ENCODE results near the gene GAS2L1. TPM values are rescaled to one million over a fixed set of nuclear protein-coding genes. Genes with fewer than 3 reads are reported as not detected.

The GAS2L1 gene
- total and polyA plus RNA-seq, 2 donors (not counting 1 experiment from before 2014, with no cell fraction given): 0.25 TPM; not detected in 1

GRCh38 chr22:29300807-29301601 is 5.4 kb upstream of the GAS2L1 start:
- H3K27ac Mint-ChIP-seq: peak overlapping the region; percentile 32
- Histone ChIP-seq H3K79me2 (ENCODE audit: control insufficient read depth, insufficient read depth, low read length) (peaks cover 1% of the 10 kb centered on the region), H3K9me3 (ENCODE audit: control extremely low read depth in 1 of 3, control insufficient read depth in 2 of 3, insufficient read depth in 1 of 3, low read length in 2 of 3) (no peaks in the 10 kb centered on the region), H3K27ac (ENCODE audit: low read length in 2 of 2) (no peak overlapping the region), H3K9ac (ENCODE audit: low read length) (no peak overlapping the region), H3K4me3 (ENCODE audit: control extremely low read depth in 1 of 5, extremely low read depth in 1 of 5, insufficient read depth in 1 of 5, low read depth in 2 of 5, low read length in 4 of 5) (no peak overlapping the region), H3K4me1 (ENCODE audit: control insufficient read depth in 2 of 2, insufficient read depth in 2 of 2, low read length in 2 of 2) (peaks cover 2 to 3% of the 10 kb centered on the region in 2 donors), H4K20me1 (ENCODE audit: control insufficient read depth, insufficient read depth, low read length, poor library complexity, severe bottlenecking) (peaks cover 32% of the 10 kb centered on the region), H3K27me3 (replicated peaks in 1 of 4; ENCODE audit: control extremely low read depth in 1 of 4, control insufficient read depth in 3 of 4, insufficient read depth in 4 of 4, low read length in 3 of 4) (peaks cover 0 to 9% (median 8%) of the 10 kb centered on the region in 4 experiments), H2AFZ (ENCODE audit: insufficient read depth, low read depth, low read length, poor library complexity, severe bottlenecking) (no peak overlapping the region), H3K36me3 (replicated peaks in 1 of 2; ENCODE audit: control extremely low read depth in 1 of 2, control insufficient read depth in 1 of 2, extremely low read depth in 1 of 2, insufficient read depth in 2 of 2, low read length in 1 of 2) (peaks cover 9 to 42% of the 10 kb centered on the region in 2 experiments), H3K4me2 (replicated peaks; ENCODE audit: low read depth, low read length, poor library complexity, severe bottlenecking) (no peak overlapping the region)
- H3K9me3 Mint-ChIP-seq (ENCODE audit: insufficient read depth): no peaks in the 10 kb centered on the region
- peak; percentile 20 for DNase-seq
- ChIA-PET CTCF (no interaction called here), POLR2A (no interaction called here)
- H3K4me1 Mint-ChIP-seq: peaks cover 8% of the 10 kb centered on the region
- TF ChIP-seq EZH2 (IDR thresholded peaks at IDR 0.05; ENCODE audit: borderline replicate concordance, insufficient read depth, low read depth, low read length, poor library complexity, severe bottlenecking): no peak
- TF ChIP-seq CTCF (IDR thresholded peaks at IDR 0.05): no peak
- intact Hi-C loops (cut with micrococcal nuclease): no loop called here
- peaks cover 12% of the 10 kb centered on the region for H3K27me3 Mint-ChIP-seq
- H3K4me3 Mint-ChIP-seq: no peak overlapping the region
- ATAC-seq (ENCODE audit: low read depth): no peak
- 82% methylated on average over 7 of the region's 10 CpGs for WGBS (ENCODE audit: insufficient coverage)

GRCh38 chr22:29301716-29302401 is 4.6 kb upstream of the GAS2L1 start:
- Histone ChIP-seq H3K36me3 (replicated peaks in 1 of 2; ENCODE audit: control extremely low read depth in 1 of 2, control insufficient read depth in 1 of 2, extremely low read depth in 1 of 2, insufficient read depth in 2 of 2, low read length in 1 of 2) (peaks cover 5 to 33% of the 10 kb centered on the region in 2 experiments), H2AFZ (ENCODE audit: insufficient read depth, low read depth, low read length, poor library complexity, severe bottlenecking) (no peak overlapping the region), H3K79me2 (ENCODE audit: control insufficient read depth, insufficient read depth, low read length) (peaks cover 2% of the 10 kb centered on the region), H3K9me3 (ENCODE audit: control extremely low read depth in 1 of 3, control insufficient read depth in 2 of 3, insufficient read depth in 1 of 3, low read length in 2 of 3) (peaks cover 0 to 5% (median 0%) of the 10 kb centered on the region in 3 donors), H4K20me1 (ENCODE audit: control insufficient read depth, insufficient read depth, low read length, poor library complexity, severe bottlenecking) (peaks cover 24% of the 10 kb centered on the region), H3K27ac (ENCODE audit: low read length in 2 of 2) (no peak overlapping the region), H3K27me3 (replicated peaks in 1 of 4; ENCODE audit: control extremely low read depth in 1 of 4, control insufficient read depth in 3 of 4, insufficient read depth in 4 of 4, low read length in 3 of 4) (peaks cover 0 to 17% (median 14%) of the 10 kb centered on the region in 4 experiments), H3K9ac (ENCODE audit: low read length) (no peak overlapping the region), H3K4me1 (ENCODE audit: control insufficient read depth in 2 of 2, insufficient read depth in 2 of 2, low read length in 2 of 2) (peaks cover 10 to 11% of the 10 kb centered on the region in 2 donors), H3K4me3 (ENCODE audit: control extremely low read depth in 1 of 5, extremely low read depth in 1 of 5, insufficient read depth in 1 of 5, low read depth in 2 of 5, low read length in 4 of 5) (no peak overlapping the region), H3K4me2 (replicated peaks; ENCODE audit: low read depth, low read length, poor library complexity, severe bottlenecking) (no peak overlapping the region)
- Mint-ChIP-seq H3K4me3 (no peak overlapping the region), H3K4me1 (peaks cover 13% of the 10 kb centered on the region), H3K27ac (no peak overlapping the region), H3K27me3 (peaks cover 17% of the 10 kb centered on the region), H3K9me3 (ENCODE audit: insufficient read depth) (no peaks in the 10 kb centered on the region)
- TF ChIP-seq CTCF (IDR thresholded peaks at IDR 0.05) (no peak), EZH2 (IDR thresholded peaks at IDR 0.05; ENCODE audit: borderline replicate concordance, insufficient read depth, low read depth, low read length, poor library complexity, severe bottlenecking) (no peak)
- intact Hi-C loops (cut with micrococcal nuclease): no loop called here
- DNase-seq (no peak), ATAC-seq (ENCODE audit: low read depth) (no peak)
- ChIA-PET CTCF (no interaction called here), POLR2A (no interaction called here)
- WGBS (ENCODE audit: insufficient coverage): 96% methylated on average over 15 of the region's 17 CpGs

All from B cell (primary cell).